GM12892 (cell line): ENCODE data around the gene FADD.

Experiments
- POLR2A ChIP-seq: IDR thresholded peaks from 2 replicates; pipeline ENCODE4 v1.6.1; 2011; ENCODE audit warnings: low read depth, low read length, control low read depth
- TAF1 ChIP-seq: IDR thresholded peaks from 2 replicates; pipeline ENCODE4 v1.6.1; 2011; ENCODE audit warnings: low read depth, mild to moderate bottlenecking, control low read depth, low read length, borderline replicate concordance

- TF ChIP-seq TAF1 (no peak), POLR2A (no peak)
Measured at GRCh38 chr11:70185348-70186055, 17.6 kb upstream of the FADD start.
